ENCODE measurements around the gene HOXC5.

Gene HOXC5

DNA sequence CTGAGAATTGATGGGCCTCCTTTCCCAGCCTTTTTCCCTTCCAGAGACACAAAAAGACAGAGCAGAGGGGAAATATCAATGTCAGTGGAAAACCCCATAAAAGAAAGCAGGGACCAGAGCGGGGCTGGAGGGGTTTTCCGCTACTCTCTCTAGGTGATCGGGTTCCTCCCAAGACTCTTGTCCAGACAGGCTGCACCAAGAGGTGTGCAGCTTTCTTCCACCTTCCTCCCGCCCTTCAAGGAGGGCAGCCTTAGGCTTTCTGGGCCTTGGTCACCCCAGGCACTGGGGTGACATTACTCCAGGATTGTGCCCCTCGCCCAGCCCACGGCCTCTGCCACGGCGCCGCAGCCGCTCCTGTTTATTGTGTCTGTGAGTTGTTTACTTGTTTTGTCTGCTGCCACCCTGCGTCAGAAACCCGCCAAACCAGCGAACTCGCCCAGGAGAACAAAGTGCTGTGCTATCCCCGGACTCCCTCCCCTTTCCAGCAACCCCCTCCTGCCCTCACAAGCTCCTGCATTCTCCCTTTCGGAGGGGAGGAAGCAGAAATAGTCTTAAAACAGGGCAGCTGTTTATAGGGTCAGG lies 11.3 kb upstream of the HOXC5 start:
- DNase-seq, result no peak

DNA sequence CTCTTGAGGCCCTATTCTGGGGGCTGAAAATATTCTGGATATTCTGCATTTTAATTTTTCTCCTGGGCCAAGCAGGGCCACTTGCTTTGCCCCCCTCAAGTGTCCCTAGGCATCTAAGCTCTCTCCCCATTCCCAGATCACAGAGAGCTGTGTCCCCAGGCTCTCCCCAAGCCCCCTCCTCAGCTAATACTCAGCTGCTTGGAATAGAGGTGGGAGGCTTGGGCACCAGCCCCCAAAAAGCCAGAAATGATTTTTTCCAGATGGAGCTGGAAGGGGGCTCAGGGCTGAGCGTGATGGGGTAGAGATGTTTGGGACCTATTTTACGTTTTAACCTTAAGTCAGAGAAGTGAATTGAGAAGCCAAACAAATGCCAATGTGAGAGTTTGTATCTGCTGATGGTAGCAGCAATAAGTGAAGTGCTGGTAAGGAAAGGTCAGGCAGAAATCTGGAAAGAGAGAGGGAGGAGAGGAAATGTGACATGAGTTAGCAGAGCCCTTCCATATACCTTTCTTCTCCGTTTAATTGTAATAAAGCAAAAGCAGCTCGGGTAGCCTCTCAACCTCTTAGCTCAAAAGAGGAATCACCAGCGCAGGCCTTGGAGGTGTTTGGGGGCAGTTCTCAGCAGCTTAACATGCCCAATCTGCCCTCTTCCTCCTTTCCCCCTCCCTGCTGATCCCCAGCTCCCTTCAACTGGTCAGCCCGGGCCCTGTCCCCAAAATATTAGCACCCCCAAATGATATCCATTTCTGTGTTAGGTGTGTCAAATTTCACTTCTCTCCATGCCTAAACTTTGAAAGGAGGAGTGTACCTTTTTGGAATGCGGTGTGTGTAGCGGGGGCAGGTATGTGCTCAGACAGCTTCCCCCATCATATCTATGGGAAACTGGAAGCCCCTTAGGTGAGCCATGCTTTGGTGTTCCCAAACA lies 9.6 kb upstream of the HOXC5 start:
- DNase-seq, result no peak

GRCh38 chr12:54024127-54024526 lies 8.7 kb upstream of the HOXC5 start:
- no peak for DNase-seq

GRCh38 chr12:54024581-54025305 lies 8.1 kb upstream of the HOXC5 start:
- DNase-seq, result no peak

GRCh38 chr12:54025499-54026405 lies 7.1 kb upstream of the HOXC5 start:
- DNase-seq, result no peak

DNA sequence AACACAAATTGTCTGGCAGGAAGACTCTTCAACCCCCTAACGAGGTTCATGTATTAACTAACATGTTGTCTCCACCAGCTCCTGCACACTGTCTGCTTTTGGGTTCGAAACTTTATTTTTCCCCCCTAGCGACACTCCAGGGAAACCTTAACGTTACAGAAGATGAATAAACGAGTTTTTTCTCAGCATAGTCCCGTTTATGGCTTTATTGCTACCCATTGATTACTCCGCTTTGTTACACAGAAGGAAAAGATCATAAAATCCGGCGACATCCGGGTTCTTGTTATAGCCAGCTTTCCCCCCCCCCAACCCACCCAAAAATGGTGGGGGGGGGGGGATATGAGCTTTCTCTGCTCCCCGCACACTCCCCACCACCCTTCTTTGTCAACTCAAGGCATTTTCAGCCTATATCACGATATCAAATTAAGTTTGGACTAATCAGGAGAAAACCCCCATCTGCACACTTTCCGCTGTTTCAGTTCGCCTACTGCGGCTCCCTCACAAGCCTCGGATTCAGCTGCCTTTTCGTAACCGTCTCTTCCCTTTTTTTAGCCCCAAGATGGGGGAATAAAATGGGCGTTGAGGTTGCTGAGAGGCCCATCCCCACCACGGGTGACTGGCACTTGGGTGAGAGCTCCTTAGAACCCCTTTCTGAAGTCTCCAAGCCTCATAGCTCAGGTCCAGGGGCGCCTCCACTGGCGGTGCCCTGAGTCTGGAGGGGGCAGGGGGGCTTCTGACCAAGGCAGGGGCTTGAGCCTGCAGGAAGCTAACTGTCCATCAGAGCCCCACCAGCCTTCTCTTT lies 6.0 kb upstream of the HOXC5 start:
- no peak for DNase-seq

DNA sequence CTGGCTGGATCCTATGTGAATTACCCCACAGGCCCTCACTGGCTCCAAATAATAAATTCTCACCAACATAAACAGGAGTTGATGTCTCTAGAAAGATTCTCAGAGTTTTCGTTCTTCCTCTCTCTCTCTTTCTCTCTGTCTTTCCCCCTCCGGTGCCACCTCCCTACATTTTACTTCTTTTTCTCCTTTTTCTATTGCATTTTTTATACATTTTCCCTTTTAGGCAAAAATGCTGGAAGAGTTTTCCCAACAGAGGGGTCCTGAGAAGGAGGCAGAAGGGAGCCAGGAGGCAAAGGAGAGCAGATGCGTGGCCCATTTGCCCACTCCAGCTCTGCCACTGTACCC lies 5.4 kb upstream of the HOXC5 start:
- no peak for DNase-seq

DNA sequence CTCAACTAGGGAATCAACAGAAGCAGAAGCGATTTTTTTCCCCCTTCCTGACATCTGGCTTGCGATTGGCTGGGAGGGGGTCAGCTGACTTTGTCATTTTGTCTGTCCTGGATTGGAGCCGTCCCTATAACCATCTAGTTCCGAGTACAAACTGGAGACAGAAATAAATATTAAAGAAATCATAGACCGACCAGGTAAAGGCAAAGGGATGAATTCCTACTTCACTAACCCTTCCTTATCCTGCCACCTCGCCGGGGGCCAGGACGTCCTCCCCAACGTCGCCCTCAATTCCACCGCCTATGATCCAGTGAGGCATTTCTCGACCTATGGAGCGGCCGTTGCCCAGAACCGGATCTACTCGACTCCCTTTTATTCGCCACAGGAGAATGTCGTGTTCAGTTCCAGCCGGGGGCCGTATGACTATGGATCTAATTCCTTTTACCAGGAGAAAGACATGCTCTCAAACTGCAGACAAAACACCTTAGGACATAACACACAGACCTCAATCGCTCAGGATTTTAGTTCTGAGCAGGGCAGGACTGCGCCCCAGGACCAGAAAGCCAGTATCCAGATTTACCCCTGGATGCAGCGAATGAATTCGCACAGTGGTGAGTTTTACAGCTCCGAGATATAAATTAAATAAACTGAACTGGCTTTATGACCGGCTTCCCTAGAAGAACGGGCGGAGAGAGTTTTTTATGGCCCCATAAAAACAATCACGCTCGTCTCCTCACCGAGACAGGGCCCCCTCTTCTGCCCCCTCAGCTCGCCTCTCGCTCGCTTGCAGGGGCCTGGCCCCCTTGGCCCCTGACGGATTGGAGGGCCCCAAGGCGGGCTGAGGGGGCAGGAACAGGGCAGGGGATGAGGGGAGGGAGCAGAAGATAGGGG lies 4.3 kb upstream of the HOXC5 start, which contains the start of gene HOXC6:
Gene HOXC6 (plus strand): TSS at position 127 of the 888 bp plus-strand sequence. CDS start 82 bp downstream, at position 209.
- DNase-seq, result no peak

GRCh38 chr12:54029529-54030441 lies 3.1 kb upstream of the HOXC5 start:
- no peak for DNase-seq

GRCh38 chr12:54030442-54030801 lies 2.4 kb upstream of the HOXC5 start:
- DNase-seq, result no peak

DNA sequence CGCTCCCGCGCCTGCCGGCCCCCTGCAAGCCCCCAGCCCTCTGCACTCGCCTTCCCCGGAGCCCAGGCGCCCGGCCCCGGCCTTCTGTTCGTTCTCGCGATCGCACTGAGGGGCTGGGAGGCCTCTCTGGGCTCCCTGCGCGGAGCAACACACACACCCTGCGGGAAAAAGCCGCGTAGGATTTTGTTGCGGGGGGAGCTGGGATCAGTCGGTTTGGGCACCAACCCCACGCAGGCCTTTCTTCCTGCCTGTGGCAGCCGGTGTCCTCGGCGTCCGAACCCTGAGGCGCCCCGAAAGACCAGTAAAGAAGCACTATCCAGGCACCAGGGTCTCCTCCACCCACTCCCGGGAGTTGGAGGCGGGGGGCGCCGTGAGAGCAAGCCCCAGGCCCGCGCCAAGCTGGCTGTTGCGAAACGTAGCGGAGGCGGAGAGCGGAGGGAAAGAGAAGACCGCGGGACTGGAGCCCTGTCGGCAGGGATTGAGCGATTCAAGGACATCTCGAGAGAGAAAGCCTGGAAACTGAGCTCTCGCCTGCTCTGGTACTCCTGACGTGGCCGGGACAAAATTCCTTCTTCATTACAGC lies 1.9 kb upstream of the HOXC5 start:
- no peak for DNase-seq

GRCh38 chr12:54031480-54031879 lies 1.4 kb upstream of the HOXC5 start:
- DNase-seq, result no peak

DNA sequence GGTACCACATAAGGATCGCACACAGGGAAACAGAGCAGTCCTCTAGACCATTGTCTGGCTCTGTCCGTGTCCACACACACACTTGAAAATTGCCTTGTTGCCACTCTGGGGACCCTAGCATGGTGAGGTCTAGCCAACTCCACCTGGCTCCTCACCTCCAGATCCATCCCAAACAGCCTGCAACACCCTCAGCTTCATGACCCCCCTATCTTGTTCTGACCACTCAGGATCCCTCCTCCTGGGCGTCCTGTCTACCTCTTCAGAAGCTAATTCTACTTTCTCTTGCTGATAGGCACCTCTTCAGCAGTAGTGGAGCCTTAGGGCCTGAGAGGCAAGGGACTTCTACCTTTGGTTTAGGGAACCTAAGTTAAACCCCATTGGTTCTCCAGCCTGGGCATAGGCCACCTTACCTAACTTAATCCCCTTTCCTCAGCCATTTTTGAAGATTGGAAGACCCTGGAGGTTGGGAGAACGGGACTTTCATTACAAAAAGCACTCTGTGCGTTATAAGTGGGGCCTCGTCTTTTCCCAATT lies 697 bp upstream of the HOXC5 start:
- DNase-seq, result no peak

DNA sequence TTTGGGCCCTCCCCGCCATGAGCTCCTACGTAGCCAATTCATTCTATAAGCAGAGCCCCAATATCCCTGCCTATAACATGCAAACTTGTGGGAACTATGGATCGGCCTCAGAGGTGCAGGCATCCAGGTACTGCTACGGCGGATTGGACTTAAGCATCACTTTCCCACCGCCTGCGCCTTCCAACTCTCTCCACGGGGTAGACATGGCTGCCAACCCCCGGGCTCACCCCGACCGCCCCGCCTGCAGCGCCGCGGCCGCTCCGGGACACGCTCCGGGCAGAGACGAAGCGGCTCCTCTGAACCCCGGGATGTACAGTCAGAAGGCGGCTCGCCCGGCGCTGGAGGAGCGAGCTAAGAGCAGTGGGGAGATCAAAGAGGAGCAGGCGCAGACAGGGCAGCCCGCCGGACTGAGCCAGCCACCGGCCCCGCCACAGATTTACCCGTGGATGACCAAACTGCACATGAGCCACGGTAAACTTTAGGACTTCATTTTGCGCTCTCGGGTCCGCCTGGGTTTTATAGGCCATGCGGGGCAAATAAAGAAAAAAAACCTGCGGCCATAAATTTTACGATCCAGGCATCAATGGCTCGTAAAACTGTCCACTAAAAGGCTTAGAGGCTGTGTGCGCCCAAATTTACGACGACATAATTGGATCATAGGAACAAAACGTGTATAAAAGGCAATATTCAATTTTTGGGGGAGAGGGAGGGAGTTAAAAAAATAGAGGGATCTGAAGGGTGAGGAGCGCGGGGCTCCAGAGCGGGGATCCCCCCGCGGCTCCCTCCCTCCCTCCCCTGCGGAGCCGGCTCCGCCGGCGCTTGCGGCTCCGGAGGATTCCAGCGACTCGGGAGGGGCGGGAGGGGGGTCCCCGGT lies 493 bp downstream of the HOXC5 start:
- DNase-seq, result no peak

DNA sequence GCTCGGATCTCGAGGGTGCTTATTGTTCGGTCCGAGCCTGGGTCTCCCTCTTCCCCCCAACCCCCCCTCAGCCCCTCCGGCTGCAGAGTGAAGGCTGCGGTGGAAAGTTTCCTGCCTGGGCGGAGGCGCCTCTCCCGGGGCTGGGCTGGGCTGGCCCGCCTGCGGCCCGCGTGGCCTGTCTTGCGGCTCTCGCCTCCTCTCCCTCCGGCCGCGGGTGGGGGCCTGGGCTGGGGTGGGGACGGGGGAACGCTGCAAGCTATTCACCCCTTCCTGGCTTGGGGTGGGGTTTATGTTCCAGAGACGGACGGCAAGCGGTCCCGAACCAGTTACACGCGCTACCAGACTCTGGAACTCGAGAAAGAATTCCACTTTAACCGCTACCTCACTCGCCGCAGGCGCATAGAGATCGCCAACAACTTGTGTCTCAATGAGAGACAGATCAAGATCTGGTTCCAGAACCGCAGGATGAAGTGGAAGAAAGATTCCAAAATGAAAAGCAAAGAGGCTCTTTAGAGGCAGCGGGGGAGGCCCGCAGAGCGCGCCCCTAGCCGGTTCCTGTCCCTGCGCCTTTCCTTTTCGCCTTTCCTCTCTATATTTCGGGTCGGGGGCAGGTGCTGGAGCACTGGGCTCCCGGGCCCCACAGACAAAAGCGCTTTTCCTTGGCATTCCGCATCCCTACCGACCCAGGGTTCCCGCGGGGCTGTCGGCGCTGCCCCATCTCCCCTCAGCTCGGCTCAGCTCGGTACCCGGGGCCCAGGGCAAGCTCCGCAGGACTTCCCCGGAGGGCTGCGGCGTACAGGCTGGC lies 1.3 kb downstream of the HOXC5 start:
- no peak for DNase-seq

DNA sequence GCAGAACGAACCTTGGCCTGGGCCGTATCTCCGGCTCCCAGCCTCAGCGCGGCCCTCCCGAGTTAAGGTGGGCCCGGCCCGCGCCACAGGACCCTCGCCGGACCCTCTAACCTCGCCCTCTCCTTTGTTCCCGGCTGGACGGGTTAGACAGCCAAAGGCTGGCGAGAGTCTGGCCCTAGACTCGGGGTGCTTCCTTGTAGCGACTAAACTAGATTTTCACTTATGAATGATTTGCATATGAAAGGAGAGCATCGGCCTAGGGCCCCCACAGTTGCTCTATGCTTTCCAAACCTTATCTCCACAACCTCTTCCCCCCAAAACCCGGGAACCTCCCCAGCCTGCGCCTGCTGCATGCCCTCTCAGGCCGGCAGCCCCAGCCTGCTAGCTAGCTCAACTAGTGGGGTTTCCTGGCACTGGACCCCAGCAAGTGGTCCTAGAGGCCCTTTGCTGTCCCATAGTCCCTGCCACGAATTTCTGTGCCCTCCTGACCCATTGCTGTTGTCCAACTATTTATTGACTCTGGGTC lies 2.0 kb downstream of the HOXC5 start:
- DNase-seq, result no peak
